ENCODE measurements around the gene CDC20. TPM values are rescaled to one million over a fixed set of nuclear protein-coding genes. Genes with fewer than 3 reads are reported as not detected.
"Not testable (repeated sequence)": the region's sequence is repeated elsewhere in the genome, so short reads cannot be mapped to it uniquely, and the experiment has no call there.

CDC20 gene
- polyA plus RNA-seq, 12 donors: 10.4 to 28.5 (median 15.4) TPM; not detected in 1

DNA sequence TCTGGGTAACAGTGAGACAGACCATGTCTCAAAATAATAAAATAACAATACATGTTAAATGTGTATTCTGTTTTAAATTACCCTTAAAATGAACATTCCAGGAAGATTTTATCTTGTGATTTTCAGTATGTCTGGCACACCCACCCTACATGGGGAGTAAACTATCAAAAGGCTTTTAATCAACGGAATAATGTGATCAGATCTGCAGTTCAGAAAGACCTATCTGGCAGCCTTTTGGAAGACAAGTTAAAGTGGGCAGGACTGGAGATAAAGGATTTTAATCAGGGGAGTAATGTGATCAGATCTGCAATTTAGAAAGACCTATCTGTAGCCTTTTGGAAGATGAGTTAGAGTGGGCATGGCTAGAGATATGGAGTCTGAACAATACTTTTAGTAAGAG, 20.7 kb downstream of the CDC20 start:
- DNase-seq: no peak

DNA sequence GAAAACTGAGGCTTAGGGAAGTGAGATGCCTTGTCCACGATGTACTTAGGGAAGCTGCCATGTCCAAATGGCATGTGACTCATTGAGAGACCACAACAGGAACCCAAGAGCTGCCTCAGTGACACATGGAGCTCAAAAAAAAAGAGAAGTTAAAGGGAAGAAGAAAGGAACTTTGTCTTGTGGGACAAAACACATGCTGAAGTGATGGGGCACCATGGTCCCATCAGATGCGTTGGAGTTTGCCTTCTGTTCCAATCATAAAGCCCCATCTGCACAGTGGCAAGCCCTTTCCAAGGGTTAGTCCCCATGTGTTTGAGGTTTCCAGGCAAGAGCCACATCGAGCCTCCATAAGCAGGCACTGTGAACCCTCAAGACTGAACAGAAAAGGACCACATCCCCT, 22.8 kb downstream of the CDC20 start:
- DNase-seq: no peak

DNA sequence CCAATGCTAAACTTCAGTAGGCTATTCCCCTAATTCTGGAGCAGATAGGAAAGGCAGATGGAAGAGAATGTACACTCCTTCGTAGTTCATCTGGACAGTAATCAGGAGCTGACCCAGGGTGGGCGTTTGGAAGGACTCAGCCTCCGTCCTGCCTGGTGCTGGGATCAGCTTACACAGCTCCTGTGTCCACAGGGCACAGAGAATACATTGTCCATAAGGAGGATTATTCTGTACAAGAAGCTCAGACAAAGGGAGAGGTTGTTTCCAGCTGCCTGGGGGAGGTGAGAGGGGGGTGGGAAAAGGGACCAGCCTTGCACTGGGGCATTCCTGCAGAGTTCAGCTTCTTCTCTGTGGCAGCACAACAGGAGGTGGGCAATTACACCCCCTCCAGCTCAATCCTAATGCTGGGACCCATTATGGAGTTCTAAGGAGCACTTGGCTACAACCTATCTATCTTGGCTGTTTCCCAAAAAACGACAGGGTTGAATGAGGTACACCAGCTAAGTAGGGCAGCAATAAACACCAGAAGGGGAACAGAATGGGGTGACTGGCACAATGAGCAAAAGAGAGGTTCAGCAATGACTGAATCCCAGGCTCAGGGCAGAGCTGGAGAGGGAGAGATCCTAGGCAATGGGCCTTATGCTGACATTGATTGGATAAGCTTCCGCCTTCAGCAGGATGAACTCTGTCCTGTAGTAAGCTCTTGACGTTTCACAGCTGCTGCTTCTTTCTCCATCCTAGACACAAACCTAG, 23.4 kb downstream of the CDC20 start:
- no peak for DNase-seq

DNA sequence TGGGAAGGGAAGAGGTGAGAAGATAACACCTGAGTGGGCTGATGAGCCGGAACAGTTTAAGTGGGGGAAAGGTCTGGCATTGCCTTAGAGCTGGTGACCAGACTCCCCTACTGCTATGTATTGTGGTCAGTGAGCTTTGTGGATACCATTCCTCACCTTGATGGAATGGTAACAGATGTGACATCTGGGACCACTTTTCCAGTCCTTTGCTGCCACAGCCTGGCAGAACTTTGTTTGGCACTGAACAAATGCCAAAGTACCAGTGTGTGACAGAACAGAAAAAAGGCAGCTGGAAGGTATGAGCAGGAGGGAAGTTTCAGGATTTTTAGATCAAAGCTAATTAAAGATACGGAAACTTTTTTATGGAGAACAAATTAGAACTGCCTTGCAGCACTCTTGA, 24.7 kb downstream of the CDC20 start:
- no peak for DNase-seq

DNA sequence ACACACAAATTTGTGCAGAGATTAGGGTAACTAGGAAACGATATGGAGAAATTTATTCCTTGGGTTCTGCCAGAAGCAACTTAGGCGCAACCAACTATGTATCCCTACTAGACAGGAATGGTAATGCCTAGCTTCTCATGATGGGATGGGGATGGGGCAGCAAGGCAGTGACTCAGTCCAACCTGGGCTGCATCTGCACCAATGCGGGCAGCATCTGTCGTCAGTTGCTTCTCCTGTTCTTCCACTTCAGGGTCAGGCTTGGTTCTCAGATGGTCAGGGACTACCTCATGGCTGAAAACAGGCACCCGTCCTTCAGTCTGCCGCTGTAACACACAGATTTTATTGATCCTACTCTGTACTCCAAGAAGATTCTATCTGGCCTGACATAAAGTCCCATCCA, 27.9 kb downstream of the CDC20 start:
- DNase-seq: no peak

DNA sequence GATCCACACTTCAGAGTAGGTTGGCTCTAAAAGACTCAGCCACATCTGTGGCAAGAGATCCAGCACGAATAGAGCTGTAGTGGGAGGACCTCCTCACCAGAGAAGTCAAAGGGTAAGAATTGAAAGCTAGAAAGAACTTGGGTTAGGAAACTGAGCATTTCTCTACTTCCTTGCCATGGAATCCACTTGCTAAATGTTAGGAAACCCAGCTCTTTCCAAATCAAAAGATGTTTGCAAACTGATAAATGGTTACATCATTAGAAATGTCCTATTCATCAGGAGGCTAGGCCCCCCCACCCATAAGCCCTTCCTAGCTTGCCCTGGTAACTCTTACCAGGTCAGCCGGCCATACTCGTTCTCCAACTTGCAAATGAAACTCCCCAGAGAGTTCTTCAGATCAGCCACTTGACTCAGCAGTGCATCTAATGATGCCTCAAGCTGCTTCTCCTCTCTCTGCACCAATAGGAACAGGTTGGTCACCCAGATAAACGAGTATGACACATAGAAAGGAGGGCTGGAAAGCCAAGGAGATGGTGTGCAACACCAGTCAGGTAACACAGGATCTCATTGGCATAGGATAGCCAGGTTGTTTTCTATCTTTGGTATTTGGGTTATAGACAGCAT, 29.3 kb downstream of the CDC20 start:
- no peak for DNase-seq

DNA sequence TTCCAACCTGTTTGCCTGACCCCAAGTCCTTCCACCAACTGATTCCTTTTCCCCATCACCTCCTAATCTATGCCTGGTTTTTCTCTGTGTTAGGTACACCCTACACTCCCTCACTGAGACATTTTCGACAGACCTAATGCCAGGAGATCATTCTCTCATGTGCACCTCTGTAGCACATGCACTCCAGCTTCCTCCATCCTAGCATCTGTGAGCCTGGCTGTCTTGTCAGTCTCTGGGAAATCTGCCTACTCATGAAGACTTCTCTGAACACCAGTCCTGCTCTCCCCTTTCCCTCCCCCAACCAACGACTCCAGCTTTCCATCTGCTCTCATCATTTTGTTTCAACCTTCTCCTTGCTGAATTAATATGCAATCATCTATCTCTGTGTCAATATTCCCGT, 29.8 kb downstream of the CDC20 start:
- DNase-seq: no peak

DNA sequence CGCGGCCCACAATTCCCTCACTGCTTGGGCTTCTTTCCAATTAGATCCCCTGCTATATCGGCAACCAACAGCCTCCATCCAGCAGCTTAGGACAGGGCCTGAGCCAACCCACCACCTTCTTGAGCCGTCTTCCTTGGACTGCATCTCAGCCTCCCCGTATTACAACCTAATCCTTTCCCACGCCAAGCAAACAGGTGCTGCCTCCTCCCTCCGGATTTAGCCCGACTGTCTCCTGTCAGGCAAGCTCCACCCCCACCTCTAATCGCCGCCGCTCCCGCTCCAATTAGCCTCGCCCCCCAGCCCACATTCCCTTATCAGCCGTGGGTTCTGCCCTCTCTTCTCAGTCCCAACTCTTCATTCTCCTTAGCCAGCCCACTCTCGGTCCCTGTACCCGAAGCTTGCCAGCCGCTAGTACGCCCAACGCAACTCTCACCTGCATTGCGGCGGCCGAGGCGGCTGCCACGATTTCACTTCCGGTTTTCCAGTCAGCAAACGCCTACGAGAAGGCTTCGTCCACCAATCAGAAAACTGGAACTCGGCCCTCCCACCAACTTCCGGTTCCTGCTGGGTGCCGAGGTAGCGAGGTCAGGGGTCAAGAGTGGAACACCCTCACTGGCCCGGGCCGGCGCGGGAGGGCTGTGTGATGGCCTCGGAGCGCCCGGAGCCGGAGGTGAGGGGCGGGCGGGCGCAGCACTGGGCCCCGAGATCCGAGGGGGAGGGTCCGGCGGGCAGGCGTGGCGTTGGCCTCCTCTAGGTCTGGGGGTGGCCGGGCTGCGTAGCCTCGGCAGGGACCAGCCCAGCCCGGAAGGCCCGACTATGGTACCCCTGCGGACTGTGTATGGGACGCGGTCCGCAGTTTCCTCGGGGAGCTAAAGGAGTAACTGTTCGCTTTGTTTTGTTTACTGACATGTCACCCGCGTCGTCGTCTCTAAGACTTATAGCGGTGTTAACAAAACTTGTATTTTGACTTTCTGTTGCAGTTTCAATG, 30.8 kb downstream of the CDC20 start, which contains the start of the genes MED8 and SZT2:
Gene MED8 (minus strand): TSS at position 475 of the 988 bp plus-strand sequence. CDS start 36 bp downstream, at position 439.
Gene SZT2 (plus strand): TSS at position 574 of the 988 bp plus-strand sequence. CDS start 70 bp downstream, at position 644.
- DNase-seq: peak; percentile 97

DNA sequence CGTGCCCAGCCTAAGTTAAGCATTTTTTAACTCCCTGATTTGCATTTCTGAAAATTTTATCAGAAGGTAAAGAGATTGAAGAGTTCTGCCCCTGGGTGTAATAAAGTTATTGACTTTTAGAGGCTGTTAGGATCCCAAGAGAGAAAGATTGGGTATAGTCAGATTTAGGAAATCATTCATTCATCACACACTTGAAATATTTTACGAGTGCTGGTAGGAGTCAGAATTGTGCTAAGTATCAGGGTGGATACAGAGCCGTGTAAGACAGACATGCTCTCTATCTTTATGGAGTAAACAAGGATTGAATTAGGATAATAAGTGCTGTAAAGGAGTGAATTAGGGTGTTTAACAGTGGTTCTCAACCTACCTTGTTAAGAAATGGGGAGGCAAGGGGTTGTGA, 33.9 kb downstream of the CDC20 start:
- DNase-seq: no peak

DNA sequence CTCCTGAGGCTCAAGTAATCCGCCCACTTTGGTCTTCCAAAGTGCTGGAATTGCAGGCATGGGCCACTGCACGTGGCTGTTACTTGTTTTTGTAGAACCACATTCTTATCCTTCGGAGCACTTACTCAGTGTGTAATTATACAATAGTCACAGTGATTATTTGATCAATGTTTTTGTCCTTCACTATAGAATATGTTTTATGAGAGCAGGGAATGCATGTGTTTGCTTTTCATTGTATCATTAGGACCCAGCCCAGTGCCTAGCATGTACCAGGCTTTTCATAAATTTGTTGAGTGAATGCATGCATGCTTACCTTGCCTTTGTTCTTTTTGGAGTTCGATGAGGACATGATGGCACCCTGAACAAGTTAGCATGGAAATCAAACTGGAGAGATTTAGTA, 36.7 kb downstream of the CDC20 start:
- DNase-seq: no peak

DNA sequence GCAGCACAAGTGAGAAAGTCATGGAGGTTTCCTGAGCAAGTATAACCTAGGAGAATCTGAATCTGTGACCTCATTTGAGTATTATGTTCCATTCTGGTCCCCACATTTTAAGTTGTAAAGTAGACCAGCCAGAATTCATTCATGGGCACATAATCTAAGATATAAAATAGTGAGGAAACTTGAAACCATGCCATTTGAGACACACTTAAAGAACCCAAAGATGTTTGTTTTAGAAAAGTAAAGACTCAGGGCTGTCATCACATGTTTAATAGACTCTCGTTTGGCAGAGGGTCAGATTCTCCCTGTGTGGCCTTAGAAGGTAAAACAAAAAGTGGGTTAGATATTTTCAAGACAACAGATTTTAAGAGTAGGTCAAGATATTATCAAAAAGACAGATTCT, 37.3 kb downstream of the CDC20 start:
- no peak for DNase-seq

DNA sequence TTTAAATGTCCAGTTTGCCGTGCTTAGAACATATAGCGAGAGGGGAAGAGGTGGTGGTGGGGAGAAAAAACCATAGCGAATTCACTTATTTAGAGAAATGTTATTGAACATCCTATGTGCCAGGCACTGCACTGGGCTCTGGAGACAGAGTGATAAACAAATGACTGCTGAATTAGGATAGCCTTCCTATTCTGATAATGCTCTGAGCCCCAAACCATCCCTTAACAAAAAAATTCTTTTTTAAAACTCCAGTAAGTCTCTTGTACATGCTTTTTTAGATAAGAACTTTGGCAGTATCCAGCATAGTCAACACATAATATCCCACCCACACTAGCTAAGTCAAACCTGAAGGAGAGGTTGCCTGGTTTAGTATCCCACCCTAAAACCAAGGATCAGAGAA, 39.4 kb downstream of the CDC20 start:
- DNase-seq: no peak

DNA sequence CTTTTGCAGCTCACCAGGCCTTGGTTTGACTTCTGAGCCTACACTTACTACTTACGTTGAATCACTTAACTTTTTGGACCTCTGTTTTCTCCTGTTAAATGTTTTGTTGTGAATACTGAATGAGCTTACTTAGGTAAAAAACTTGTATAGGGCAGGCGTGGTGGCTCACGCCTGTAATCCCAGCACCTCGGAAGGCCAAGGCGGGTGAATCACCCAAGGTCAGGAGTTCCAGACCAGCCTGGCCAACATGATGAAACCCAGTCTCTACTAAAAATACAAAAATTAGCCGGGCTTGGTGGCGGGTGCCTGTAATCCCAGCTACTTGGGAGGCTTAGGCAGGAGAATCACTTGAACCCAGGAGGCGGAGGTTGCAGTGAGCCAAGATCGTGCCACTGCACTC, 41.7 kb downstream of the CDC20 start:
- DNase-seq: not testable (repeated sequence)

DNA sequence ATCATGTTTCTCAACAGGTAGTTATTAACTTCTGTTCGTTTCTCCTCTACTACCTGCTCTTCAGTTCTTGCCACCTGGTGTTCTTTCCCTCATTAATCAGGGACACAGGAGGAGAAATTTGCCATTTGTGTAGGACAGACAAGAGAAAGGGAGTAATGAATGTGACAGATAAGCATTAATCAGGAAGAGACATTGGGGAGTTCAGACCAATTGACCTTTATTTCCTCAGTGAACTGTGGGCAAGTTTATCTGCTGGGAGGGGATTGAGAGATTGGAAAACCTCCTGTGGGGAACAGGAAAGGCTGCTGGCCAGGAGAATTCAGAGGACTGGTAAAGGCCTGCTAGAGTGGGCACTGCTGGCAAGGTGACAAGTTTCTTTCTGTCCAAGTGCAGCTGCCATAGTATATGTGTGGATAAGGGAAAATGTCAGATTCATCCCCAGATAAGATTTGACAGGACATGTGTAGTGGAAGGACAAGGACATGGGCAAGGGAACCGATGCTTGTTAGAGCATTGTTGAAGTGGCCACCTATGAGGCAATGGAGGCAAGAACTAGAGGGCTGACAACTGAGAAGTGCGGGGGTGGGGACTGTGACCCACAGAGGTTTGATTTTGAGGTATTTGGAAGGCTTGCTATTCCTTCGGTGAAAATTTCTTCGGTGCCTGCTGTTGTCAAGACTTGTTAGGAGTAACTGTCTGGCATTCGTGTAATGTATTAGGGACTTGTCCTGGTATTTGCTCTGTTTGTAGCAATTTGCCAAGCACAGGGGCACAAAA, 43.5 kb downstream of the CDC20 start:
- no peak for DNase-seq

DNA sequence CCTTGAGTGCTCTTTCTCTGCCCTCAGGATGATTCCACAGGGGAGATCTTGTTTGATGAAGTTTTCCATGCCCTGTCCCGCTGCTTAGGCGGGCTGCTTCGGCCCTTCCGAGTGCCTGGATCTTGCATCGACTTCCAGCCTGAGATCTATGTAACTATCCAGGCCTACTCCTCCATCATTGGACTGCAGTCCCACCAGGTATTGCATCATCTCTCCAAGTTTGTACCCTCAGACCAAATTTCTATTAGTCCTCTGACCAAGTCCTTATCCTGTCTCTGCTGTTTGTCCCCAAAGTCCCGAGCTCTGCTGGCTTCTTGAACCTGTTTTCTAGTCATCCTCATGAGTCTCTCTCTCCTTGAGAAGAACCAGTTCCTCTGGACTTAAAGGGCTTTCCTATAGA, 45.6 kb downstream of the CDC20 start:
- no peak for DNase-seq

DNA sequence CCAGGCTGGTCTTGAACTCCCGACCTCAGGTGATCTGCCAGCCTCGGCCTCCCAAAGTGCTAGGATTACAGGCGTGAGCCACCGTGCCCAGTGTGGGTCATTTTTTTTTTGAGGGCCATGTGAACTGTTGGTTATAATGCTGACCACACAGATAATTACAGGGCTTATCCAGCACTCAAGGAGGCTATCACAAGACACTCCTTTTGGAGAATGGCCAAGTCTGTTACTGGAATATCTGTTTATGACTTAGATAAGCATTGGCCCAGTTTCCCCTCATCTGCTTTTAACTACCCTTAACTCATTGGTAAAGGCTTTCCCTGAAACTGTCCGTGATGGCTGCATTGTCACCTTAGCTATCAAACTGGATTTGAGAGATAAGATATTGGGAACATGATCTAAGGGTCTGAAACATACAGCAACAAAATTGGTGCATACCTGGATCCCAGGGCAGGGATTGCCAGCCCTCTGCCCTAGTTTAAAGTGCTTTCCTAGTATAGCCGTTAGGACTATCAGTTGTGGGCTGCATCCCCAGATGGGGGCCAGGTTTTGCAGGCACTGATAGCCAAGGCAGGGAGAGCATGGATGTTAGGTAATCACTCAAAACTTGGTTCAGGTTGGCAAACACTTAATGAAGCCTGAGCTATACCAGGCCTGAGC, 46.6 kb downstream of the CDC20 start:
- DNase-seq: no peak

DNA sequence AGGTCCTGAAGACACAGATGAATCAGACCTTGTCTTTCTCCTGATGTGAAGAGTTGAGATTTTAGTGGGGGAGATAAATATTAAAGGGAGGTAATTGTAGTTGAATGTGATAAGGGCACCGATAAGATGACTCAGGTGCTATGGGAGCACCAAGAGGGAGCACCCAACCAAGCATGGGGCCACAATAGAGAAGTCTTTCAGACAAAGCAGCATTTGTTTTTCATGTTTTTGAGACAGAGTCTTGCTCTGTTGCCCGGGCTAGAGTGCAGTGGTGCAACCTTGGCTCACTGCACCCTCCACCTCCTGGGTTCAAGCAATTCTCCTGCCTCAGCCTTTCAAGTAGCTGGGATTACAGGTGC, 47.1 kb downstream of the CDC20 start:
- DNase-seq: no peak

DNA sequence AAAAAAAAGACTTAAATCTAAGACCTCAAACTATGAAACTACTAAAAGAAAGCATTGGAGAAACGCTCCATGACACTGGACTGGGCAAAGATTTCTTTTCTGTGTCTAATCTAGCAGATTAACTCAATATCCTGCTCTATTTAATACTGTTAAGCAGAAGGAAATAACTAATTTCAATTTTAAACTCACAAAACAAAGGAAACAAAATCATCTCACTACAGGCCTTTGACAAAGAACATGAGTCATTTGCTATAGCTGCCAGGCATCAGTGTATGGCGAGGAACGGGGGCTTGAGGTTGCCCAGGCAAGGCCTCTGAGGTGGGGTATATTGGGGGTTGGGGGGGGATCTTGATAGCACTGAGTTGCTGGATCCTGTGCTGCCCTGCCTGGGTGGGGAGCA, 51.8 kb downstream of the CDC20 start:
- DNase-seq: no peak
